Measurements from ENCODE around the gene BBS4.

BBS4 gene

GRCh38 chr15:72778796-72779195, 92.8 kb downstream of the BBS4 start:
- TF ChIP-seq SETDB1 (IDR thresholded peaks at IDR 0.05; ENCODE audit: insufficient read length, low read length) (no peak), EGR2 (tag by site-specific recombination; IDR thresholded peaks at IDR 0.05; ENCODE audit: low read depth) (peak; percentile 34; the same call in 1 of the 2 replicates), ZNF560 (tag by site-specific recombination; IDR thresholded peaks at IDR 0.05; ENCODE audit: borderline replicate concordance) (no peak), ZBTB48 (tag by site-specific recombination; IDR thresholded peaks at IDR 0.05) (no peak), ZNF398 (tag by site-specific recombination; IDR thresholded peaks at IDR 0.05) (no peak)
- H3K4me3 ChIP-seq (ENCODE audit: low read depth, low read length): no peak overlapping the region
- POLR2A ChIA-PET: interaction anchor here (0.6 to 0.7 kb wide), 2 partner anchors 50 to 142 kb away, joined by 3 to 4 read pairs; no protein-coding TSS in a partner anchor
- peaks cover 11 to 46% of the 10 kb centered on the region in 2 experiments; a peak in 2 of 3 replicates for H3K36me3 ChIP-seq (ENCODE audit: control insufficient read depth in 2 of 2, insufficient read depth in 1 of 2, low read length in 2 of 2)
- H3K9me3 ChIP-seq (ENCODE audit: control insufficient read depth, insufficient read depth, low read depth, low read length): no peaks in the 10 kb centered on the region
- H3K27ac ChIP-seq (ENCODE audit: extremely low read depth, low read depth, low read length): no peak overlapping the region
- H3K4me1 ChIP-seq (ENCODE audit: control insufficient read depth, insufficient read depth, low read length): no peaks in the 10 kb centered on the region
- CTCF ChIA-PET: interaction anchor here (0.6 to 1.0 kb wide), 2 partner anchors 37 to 302 kb away, joined by 3 read pairs; no protein-coding TSS in a partner anchor

DNA sequence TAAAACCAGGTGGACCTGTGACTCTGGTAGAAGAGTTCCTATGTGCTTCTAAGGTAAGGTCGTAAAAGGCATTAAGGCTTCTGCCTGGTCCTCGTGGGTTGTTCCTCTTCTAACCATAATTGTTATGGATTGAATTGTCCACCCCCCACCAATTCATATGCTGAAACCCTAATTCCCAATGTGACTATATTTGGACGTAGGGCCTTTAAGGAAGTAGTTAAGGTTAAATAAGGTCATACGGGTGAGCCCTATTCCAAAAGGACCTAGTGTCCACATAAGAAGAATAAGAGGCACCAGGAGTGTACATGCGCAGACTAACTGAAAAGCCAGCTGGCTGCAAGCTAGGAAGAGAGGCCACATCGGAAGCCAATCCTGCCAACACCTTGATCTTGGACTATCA, 95.6 kb downstream of the BBS4 start:
- POLR2A ChIA-PET: no interaction called here
- Histone ChIP-seq H3K36me3 (ENCODE audit: control insufficient read depth in 2 of 2, insufficient read depth in 1 of 2, low read length in 2 of 2) (peaks cover 11 to 28% of the 10 kb centered on the region in 2 experiments; a peak in 2 of 3 replicates), H3K4me3 (ENCODE audit: low read depth, low read length) (no peak overlapping the region), H3K9me3 (ENCODE audit: control insufficient read depth, insufficient read depth, low read depth, low read length) (no peaks in the 10 kb centered on the region), H3K27ac (ENCODE audit: extremely low read depth, low read depth, low read length) (no peak overlapping the region), H3K4me1 (ENCODE audit: control insufficient read depth, insufficient read depth, low read length) (no peaks in the 10 kb centered on the region)
- TF ChIP-seq ZNF280C (tag by site-specific recombination; IDR thresholded peaks at IDR 0.05) (no peak), TRIM28 (IDR thresholded peaks at IDR 0.05; ENCODE audit: borderline replicate concordance, low read length) (no peak), ZSCAN30 (tag by site-specific recombination; IDR thresholded peaks at IDR 0.05) (no peak), ZNF169 (tag by site-specific recombination; IDR thresholded peaks at IDR 0.05) (no peak)
- CTCF ChIA-PET: interaction anchor here (0.7 to 1.4 kb wide), 6 partner anchors 10 to 484 kb away, joined by 3 read pairs; no protein-coding TSS in a partner anchor

DNA sequence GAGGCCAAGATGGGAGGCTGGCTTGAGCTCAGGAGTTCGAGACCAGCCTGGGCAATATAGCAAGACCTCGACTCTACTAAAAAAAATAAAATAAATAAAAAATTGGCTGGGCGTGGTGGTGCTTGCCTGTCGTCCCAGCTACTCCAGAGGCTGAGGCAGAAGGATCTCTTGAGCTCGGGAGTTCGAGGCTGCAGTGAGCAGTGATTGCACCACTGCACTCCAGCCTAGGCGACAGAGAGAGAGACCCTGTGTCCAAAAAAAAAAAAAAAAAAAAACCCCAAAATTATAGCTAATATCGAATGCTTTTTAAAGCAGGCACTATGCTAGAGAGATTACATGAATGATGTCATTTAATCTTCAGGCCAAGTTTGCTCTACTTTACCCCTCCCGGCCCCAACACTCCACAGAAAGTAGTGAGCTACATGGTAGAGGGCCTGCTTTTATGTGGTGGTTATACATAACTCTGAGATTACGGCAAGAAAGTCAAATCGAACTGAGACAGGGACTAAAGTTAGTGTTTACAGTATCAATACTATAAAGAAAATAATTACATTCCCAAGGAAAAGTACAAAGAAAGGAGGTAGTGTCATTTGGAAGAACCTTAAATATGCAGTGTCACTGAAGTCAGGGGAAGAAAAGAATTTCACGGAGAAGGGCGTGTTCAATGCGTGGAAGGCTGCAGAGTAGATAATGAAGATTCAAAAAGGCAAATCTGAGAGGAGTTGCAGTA, 96.4 kb downstream of the BBS4 start:
- Histone ChIP-seq H3K4me3 (ENCODE audit: low read depth, low read length) (peak overlapping the region; percentile 58), H3K27ac (ENCODE audit: extremely low read depth, low read depth, low read length) (peak overlapping the region; percentile 67; the same call in 1 of the 2 replicates)

More for the DNA sequence above, 96.4 kb downstream of the BBS4 start:
- ChIA-PET CTCF (interaction anchor here (0.6 to 1.6 kb wide), 10 partner anchors 11 to 854 kb away, joined by 3 read pairs; no protein-coding TSS in a partner anchor), POLR2A (interaction anchor here (0.6 to 1.2 kb wide), 3 partner anchors 10 to 96 kb away, joined by 3 to 4 read pairs (median 4); partner anchors contain the start of genes BBS4 and HIGD2B)
- Histone ChIP-seq H3K36me3 (ENCODE audit: control insufficient read depth in 2 of 2, insufficient read depth in 1 of 2, low read length in 2 of 2) (peaks cover 9 to 28% of the 10 kb centered on the region in 2 experiments; a peak in 2 of 3 replicates), H3K4me1 (ENCODE audit: control insufficient read depth, insufficient read depth, low read length) (no peaks in the 10 kb centered on the region), H3K9me3 (ENCODE audit: control insufficient read depth, insufficient read depth, low read depth, low read length) (no peaks in the 10 kb centered on the region)
- no peak for TF ChIP-seq HOXC10 (CRISPR knock-in tag; IDR thresholded peaks at IDR 0.05)
- TF ChIP-seq, protein P1, sequence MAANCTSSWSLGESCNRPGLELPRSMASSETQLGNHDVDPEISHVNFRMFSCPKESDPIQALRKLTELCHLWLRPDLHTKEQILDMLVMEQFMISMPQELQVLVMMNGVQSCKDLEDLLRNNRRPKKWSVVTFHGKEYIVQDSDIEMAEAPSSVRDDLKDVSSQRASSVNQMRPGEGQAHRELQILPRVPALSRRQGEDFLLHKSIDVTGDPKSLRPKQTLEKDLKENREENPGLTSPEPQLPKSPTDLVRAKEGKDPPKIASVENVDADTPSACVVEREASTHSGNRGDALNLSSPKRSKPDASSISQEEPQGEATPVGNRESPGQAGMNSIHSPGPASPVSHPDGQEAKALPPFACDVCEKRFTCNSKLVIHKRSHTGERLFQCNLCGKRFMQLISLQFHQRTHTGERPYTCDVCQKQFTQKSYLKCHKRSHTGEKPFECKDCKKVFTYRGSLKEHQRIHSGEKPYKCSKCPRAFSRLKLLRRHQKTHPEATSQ (tag by site-specific recombination; IDR thresholded peaks at IDR 0.05): no peak
- 0 out of 2 replicates have a peak, but pooled peaks have one; percentile 1 for TF ChIP-seq ZNF2 (tag by site-specific recombination; IDR thresholded peaks at IDR 0.05)
- TF ChIP-seq ZNF660 (tag by site-specific recombination; IDR thresholded peaks at IDR 0.05): 0 out of 2 replicates have a peak, but pooled peaks have one; percentile 30
- TF ChIP-seq ZNF394 (tag by site-specific recombination; IDR thresholded peaks at IDR 0.05; ENCODE audit: borderline replicate concordance): peak; percentile 62; the same call in 1 of the 2 replicates
- TF ChIP-seq, protein P2, sequence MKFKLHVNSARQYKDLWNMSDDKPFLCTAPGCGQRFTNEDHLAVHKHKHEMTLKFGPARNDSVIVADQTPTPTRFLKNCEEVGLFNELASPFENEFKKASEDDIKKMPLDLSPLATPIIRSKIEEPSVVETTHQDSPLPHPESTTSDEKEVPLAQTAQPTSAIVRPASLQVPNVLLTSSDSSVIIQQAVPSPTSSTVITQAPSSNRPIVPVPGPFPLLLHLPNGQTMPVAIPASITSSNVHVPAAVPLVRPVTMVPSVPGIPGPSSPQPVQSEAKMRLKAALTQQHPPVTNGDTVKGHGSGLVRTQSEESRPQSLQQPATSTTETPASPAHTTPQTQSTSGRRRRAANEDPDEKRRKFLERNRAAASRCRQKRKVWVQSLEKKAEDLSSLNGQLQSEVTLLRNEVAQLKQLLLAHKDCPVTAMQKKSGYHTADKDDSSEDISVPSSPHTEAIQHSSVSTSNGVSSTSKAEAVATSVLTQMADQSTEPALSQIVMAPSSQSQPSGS (tag by site-specific recombination; IDR thresholded peaks at IDR 0.05; ENCODE audit: low read depth): peak; percentile 93
- peak; percentile 96 for TF ChIP-seq ZNF335 (tag by site-specific recombination; conservative IDR thresholded peaks at IDR 0.05)
- TF ChIP-seq ZNF366 (tag by site-specific recombination; conservative IDR thresholded peaks at IDR 0.05): 0 out of 2 replicates have a peak, but pooled peaks have one; percentile 17
- TF ChIP-seq SCRT1 (tag by site-specific recombination; IDR thresholded peaks at IDR 0.05; ENCODE audit: borderline replicate concordance): no peak
- TF ChIP-seq ZNF362 (tag by site-specific recombination; IDR thresholded peaks at IDR 0.05): peak; percentile 88
